Retina (tissue), 1 donor: ENCODE measurements around the gene CDH4.

Source experiments
- DNase-seq: peaks from one replicate; pipeline ENCODE4 v3.0.0-alpha.2; 2016

CDH4 gene

GRCh38 chr20:61701802-61702201, 449.7 kb downstream of the CDH4 start:
- no peak for DNase-seq

GRCh38 chr20:61702246-61702645, 450.2 kb downstream of the CDH4 start:
- no peak for DNase-seq

DNA sequence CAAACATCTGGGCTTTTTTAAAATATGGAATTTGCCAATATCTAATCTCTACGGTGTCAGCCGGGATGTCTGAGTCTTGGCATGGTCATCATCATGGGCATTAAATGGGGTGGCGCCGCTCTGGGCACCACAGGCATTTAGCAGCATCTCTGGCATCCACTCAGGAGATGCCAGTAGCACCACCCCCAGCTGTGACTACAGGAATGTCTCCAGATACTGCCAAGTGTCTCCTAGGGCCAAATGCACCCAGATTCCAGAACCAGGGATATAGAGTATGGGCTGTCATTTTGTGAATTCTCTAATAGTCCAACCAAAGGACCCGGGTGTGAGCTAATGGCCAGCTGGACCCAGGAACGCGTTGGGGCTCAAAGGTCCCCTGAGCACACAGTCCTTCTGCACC, 452.6 kb downstream of the CDH4 start:
- no peak for DNase-seq

- DNase-seq, result peak; percentile 49
Observed at GRCh38 chr20:61705386-61706258, 453.6 kb downstream of the CDH4 start.

DNA sequence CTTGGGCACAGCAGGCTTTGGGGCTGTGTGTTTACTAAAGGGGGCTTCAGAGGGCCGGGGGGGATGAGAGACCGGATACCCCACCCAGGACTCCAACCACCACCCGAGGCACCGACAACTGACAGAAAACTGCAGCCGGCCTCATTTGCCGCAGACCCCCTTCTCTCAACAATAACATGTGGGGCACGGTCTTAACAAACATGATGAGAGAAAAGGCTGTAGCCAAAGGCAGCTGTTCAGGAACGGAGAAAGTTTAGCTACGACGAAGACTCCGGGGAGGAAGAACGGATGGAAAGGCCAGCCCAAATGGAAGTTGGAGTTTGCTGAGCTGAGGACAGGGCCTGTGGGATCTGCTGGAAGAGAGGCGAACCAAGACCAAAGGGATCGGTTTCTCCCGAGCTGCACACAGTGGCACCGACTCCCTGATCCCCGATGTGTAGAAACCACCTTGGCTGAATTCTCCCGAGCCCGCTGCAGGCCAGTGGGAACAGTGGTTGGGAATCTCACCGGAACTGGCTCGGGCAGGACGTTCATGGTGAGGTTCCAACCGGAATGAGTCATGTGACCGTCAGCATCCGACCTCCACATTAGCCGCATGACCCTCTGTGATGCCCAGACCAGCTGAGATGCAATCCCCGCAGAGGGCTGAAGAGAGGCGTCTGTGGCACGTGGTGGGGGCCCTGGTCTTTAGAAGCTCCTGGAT, 454.3 kb downstream of the CDH4 start:
- no peak for DNase-seq

DNA sequence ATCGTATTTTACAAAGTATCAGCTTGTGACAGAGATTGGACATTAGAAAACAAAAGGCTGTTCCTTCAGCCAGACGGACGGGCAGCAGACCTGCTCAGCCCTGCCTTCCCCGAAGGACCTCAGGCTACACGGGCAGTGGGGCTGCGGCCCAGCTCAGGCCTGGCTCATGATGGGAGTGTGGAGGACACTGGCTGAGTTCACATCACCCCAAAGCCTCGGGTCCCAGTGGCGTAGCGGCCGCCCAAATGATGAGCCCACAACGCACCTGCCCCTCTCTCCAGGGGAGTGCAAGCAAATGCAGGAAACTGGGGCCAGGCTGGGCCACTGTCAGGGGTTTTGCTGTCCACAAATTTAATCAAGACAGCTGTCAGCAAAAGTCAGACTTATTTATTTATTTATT, 456.8 kb downstream of the CDH4 start:
- DNase-seq, result no peak

DNA sequence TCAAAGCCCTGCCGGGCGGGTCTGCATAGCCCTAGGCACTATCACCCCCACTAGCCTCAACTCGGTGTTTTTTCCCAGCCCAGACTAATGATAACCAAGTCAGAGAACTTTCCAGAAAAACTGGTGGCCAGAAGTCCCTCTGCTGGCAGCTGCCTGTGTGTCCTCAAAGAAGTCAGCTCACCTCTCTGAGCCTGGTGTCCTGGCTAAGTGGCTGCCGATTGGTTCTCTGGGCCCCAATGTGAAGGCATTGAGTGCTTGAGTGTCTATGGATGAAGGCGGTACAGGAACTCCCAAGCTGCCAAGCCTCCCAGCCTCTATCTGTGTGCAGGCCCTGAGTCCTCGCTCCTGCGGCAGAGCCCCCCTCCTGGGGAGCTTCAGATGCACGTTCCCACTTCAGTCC, 458.0 kb downstream of the CDH4 start:
- no peak for DNase-seq

- no peak for DNase-seq
Observed at GRCh38 chr20:61712688-61713087, 460.6 kb downstream of the CDH4 start.

DNA sequence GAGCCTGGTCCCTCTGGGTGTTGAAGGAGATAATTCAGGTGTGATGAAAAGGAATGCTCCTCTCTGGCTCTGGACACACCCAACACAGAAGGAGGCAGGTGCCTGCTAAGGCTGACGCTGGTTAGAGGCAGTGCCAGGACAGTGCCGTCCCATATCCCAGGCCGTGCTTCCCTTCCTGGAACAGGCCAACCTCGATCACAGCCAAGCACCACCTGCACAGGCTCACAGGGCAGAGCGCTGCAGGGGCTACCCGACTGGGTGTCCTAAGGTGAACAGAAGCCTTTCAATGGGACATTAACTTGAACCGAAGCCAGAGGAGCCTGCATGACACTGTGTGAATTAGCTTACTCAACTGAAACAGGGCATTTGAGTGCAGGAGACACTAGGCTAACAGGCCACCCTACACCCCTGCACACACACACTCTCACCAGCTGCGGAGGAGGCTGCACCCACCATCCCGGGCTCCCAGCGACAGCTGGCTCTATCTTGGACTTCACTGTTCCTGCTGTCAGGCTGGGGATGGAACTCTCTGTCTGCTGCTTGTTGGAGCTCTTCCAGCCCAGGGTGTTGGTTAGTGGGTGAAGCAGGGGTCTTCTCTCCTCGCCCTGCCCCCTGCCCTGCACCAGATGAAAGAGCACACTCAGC, 466.4 kb downstream of the CDH4 start:
- peak; percentile 42 for DNase-seq

- peak; percentile 58 for DNase-seq
Observed at GRCh38 chr20:61719691-61720347, 467.8 kb downstream of the CDH4 start.

GRCh38 chr20:61720348-61720696, 468.3 kb downstream of the CDH4 start:
- no peak for DNase-seq

DNA sequence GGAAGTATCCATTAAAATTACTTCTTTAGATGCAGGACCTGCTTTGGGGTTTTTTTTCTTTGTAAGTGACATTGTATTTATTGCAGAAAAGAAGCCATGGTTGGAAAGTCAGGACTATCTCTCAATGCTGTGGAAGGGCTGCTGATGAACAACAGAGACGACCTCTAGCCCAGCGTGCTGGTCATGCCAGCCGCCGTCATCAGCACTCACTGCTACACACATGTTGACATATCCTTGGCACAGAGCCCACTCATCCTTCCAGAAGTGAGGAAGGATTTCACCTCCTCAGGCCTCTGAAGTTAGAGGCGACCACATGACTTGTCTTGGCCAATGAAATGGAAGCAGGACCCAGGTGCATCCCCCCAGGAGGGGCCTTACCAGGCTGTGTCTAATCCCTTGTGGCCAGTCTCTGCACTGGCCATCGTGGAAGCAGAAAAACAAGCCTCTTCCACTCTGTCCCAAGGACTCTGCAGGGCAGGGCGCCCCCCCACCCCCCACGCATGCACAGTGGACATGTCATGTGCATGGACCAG, 470.2 kb downstream of the CDH4 start:
- no peak for DNase-seq

DNA sequence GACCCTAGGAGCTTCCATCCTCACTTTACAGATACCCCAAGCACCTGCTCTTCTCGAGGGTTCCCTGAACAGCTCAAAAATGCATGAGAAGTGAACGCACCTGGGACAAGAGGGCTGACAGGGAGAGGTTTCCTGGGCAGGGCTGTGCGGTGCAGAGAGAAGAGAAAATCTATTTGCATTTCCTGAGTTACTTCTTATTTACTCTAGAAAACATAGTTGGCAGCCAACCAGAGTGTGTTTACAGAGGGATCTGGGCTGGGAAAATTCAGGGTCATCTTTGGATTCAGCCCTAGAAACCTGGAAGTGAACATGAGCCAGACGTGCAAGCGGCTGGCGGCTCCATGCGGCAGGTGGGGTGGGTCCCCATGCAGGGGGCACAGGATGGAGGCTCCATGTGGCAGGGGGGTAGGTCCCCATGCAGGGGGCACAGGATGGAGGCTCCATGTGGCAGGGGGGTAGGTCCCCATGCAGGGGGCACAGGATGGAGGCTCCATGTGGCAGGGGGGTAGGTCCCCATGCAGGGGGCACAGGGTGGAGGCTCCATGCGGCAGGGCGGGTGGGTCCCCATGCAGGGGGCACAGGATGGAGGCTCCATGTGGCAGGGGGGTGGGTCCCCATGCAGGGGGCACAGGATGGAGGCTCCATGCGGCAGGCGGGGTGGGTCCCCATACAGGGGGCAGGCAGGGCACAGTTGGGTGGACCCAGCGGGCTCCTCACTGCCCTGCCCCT, 471.6 kb downstream of the CDH4 start:
- DNase-seq, result no peak

GRCh38 chr20:61724376-61724775, 472.3 kb downstream of the CDH4 start:
- DNase-seq, result no peak

GRCh38 chr20:61725145-61725544, 473.1 kb downstream of the CDH4 start:
- DNase-seq, result no peak

- no peak for DNase-seq
Observed at GRCh38 chr20:61725966-61726365, 473.9 kb downstream of the CDH4 start.

GRCh38 chr20:61726979-61727378, 474.9 kb downstream of the CDH4 start:
- no peak for DNase-seq

DNA sequence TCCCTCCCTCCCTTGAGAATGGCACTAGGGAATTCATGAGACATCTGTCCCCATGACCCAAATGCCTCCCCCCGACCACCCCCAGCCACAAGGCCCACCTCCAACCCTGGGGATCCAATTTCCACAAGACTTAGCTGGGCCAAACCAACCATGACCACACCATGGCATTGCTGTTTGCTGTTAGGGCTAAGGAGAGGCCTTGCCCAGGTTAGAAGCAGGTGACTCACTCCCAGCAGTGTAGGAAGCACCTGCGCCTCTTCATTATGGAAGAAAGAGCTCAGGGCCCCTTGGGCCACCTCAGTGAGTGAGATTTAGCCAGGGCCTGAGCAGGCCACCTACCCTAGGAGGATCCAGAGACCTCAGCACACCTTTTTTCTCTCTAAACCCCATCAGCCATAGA, 475.7 kb downstream of the CDH4 start:
- no peak for DNase-seq

DNA sequence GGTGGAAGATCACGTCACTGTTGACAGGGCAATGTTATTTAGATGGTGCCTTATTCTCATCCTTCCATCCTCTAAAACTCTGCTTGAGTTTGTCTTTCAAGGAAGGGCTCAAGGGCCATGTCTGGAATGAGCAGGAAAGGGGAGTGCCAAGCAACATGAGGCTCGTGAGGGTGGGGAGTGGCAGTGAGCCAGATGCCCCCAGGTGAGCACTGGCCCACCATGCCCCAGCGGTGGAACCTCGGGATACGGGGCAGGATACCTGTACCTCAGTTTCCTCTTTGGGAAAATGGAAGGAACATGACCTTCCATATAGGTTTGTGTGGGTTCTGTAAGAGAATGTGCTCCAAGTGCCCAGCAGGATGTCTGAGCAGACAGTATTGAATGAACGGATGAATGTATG, 476.3 kb downstream of the CDH4 start:
- no peak for DNase-seq

DNA sequence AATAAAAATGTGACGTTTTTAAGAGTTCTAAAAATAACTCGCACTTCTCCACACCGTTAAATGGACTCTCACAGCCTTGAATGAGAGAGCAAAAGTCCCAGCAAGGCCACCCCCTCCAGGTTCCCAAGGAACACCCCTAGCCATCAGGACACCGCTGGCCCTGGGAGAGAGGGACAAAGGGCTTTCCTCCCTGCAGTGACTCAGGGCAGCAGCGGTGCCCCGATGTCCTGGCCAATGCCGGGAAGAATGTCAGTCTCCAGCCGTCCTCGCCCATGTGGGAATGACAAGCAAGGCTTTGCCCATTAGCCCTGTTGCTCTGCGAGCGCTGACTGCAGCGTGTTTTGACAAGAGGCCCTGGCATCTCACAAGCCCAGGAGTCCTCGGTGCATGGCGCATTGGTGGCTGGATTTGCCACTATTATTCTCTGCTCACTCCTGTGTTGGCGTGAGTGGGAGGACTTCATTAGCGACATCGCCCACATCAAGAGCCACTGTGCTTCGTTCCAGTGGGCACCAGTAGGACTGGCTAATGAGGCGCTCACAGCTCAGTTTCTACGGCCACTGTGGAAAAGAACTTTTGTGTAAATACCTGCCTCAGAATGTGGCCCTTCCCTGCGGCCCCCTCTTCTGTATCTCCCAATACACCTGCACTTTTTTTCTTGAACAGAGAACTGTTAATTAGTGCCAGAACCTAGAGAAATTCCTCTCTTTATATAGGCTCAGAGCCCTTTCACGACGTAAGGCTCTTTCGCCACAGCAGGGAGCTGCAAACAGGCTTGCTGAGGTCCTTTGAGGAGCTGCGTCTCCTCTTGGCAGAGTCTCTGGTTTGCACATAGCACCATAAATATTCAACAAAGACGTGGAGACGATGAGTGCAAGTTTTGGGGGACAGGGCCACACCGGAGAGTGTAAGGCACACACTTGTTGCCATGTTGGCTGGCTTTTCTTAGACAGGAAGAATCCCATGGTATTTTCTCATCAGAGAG, 477.0 kb downstream of the CDH4 start:
- DNase-seq, result no peak
